Urinary bladder (tissue), 4 donors: Measurements from ENCODE around the gene PSMC3IP. TPM values are rescaled to one million over a fixed set of nuclear protein-coding genes. Genes with fewer than 3 reads are reported as not detected.
"Not testable (repeated sequence)": the region's sequence is repeated elsewhere in the genome, so short reads cannot be mapped to it uniquely, and the experiment has no call there.

Experiments
- DNase-seq: peaks from one replicate; pipeline ENCODE4 v3.0.0-alpha.2; 2015; ENCODE audit errors: extremely low spot score
- H3K27ac ChIP-seq: one replicate; pipeline ENCODE4 v1.5.1; 2013; ENCODE audit warnings: low read depth, mild to moderate bottlenecking, moderate library complexity
- H3K36me3 ChIP-seq: one replicate; pipeline ENCODE4 v1.6.1; 2013; ENCODE audit warnings: mild to moderate bottlenecking, moderate library complexity; ENCODE audit not compliant: insufficient read depth
- H3K4me1 ChIP-seq: one replicate; pipeline ENCODE4 v1.6.1; 2013; ENCODE audit warnings: mild to moderate bottlenecking, moderate library complexity; ENCODE audit not compliant: insufficient read depth
- H3K4me3 ChIP-seq: one replicate; pipeline ENCODE4 v1.5.1; 2013; ENCODE audit warnings: low read depth, low read length
- WGBS: extraction: QIAGEN DNeasy Blood & Tissue Kit; methylation state at CpG from one replicate; pipeline ENCODE4 v1.1.7; 2013; 5-methylcytosine and 5-hydroxymethylcytosine counted together
- polyA plus RNA-seq: library from polyadenylated mRNA; stranded (reverse); fragments of 200-250 nt; gene quantifications from one replicate; pipeline ENCODE4 v1.2.3, GENCODE V29; 2013
- total RNA-seq: library from RNA; depleted of rRNA; stranded (reverse); fragments of >200 nt; gene quantifications from one replicate; pipeline ENCODE4 v1.2.3, GENCODE V29; 2014
- donor health status: healthy with polysubstance abuse.
- donor health status: healthy.

The PSMC3IP gene
- total and polyA plus RNA-seq, 2 donors, result 4.5 to 7.9 TPM

DNA sequence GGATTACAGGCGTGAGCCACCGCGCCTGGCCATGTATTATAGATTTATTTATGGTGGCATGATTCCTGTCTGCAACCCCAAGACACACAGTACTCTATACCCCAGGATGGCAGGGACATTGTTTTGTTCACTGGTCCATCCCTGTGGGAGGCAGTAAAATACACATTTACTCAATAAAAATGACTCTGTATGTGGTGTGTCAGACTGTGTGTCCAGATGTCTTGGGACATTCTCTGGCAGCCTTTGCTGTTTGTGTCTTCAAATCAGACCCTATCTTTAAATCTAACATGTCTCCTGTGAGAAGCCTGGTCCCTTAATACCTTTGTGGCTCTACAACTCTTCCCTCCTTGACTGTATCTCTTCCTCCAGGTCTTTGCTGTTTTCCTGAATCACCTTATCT lies 17.3 kb downstream of the PSMC3IP start:
- H3K36me3 ChIP-seq, result no peaks in the 10 kb centered on the region
- no peak for DNase-seq
- H3K27ac ChIP-seq, result no peak overlapping the region
- H3K4me3 ChIP-seq, result no peak overlapping the region
- peaks cover 2% of the 10 kb centered on the region for H3K4me1 ChIP-seq
- 75% methylated on average over 3 of the region's 3 CpGs for WGBS

DNA sequence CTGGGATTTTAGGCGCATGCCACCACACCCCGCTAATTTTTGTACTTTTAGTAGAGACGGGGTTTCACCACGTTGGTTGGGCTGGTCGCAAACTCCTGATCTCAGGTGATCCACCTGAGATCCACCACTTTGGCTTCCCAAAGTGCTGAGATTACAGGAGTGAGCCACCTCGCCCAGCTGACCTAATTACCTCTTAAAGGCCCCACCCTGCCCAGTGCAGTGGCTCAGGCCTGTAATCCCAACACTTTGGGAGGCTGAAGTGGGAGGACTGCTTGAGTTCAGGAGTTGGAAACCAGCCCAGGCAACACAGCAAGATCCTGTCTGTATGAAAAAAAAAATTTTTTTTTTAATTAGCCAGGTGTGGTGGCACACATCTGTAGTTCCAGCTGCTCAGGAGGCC lies 18.5 kb downstream of the PSMC3IP start:
- WGBS, result 85% methylated on average over 6 of the region's 6 CpGs
- no peak for DNase-seq
- H3K4me3 ChIP-seq, result no peak overlapping the region
- H3K27ac ChIP-seq, result no peak overlapping the region
- peaks cover 2% of the 10 kb centered on the region for H3K4me1 ChIP-seq
- no peaks in the 10 kb centered on the region for H3K36me3 ChIP-seq

DNA sequence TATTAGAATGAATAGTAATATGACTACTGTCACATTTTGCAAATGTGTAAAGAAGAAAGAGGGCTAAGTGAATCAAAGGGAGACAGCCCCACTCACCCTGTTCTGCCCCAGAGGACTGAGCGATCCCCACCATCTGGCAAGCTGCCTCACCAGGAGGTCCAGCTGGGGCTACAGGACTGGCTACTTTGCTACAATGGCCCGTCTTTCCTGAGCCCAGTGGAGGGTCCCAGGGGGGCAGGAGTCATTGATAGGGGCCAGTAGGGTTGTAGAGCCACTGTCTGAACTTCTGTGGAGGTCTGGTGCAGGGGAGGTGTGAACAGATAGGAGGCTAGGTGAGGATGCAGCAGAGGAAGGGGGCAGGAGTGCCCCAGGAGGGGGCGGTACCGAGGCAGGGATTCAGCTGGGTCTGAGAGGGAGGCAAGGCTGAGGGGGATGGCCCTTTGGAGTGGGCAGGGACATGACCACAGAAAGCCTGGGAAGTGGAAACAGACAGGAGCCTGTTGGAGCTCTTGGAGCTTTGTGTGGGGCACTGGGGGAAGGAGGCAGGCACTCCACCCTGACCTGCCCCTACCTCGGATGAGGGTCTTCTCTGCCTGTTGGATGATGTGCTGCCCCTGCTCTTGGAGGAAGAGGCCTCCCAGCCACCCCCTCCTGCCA lies 21.4 kb downstream of the PSMC3IP start:
- not testable (repeated sequence) for DNase-seq

DNA sequence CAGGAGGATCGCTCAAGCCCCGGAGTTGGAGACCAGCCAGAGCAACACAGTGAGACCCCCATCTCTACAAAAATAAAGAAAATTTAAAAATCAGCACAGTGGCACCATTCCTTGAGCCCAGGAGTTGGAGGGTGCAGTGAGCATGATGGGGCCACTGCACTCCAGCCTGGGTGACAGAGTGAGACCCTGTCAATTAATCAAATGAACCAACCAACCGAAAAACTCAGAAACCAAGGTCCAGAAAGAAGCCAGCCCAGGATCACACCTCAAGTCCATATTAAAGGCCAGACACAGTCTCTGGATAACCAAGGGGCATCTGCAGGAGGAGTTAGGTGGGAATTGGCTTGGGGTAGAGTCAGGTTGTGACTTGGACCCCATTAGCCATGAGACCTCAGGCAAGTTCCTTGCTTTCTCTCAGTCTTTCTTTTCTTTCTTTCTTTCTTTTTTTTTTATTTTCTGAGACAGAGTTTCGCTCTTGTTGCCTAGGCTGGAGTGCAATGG lies 22.4 kb downstream of the PSMC3IP start:
- Histone ChIP-seq H3K36me3 (no peaks in the 10 kb centered on the region), H3K4me3 (peak overlapping the region; percentile 51), H3K27ac (peak overlapping the region; percentile 87), H3K4me1 (no peaks in the 10 kb centered on the region)
- 25% methylated on average over 4 of the region's 4 CpGs for WGBS
- no peak for DNase-seq

More for the DNA sequence above, 21.4 kb downstream of the PSMC3IP start:
- not testable (repeated sequence) for H3K4me3 ChIP-seq, H3K27ac ChIP-seq, H3K36me3 ChIP-seq, H3K4me1 ChIP-seq
- WGBS, result 55% methylated on average over 5 of the region's 5 CpGs

DNA sequence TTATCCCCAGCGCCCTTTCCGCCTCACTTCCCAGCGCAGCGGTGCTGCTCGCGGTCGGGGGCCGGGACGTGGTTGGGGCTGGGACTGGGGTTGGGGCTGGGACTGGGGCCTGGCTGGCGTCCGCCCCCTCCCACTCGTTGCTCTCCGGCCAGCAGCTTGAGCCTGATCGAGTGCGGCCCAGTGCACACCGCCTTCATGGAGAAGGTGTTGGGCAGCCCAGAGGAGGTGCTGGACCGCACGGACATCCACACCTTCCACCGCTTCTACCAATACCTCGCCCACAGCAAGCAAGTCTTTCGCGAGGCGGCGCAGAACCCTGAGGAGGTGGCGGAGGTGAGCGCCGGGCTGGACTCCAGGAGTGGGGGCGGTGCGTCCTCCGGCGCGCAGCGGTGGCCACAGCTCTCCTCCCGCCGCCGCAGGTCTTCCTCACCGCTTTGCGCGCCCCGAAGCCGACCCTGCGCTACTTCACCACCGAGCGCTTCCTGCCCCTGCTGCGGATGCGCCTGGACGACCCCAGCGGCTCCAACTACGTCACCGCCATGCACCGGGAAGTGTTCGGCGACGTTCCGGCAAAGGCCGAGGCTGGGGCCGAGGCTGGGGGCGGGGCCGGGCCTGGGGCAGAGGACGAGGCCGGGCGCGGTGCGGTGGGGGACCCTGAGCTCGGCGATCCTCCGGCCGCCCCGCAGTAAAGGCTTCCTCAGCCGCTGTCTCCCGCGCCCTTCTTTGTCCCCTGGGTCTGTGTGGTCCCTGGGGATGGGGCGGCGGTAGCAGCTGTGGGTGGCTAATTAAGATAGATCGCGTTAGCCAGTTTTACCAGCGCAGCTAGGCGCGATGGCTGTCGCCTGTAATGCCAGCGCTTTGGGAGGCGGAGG lies 23.0 kb downstream of the PSMC3IP start:
- DNase-seq, result no peak
- Histone ChIP-seq H3K4me3 (peak overlapping the region; percentile 51), H3K4me1 (no peaks in the 10 kb centered on the region), H3K36me3 (no peaks in the 10 kb centered on the region), H3K27ac (peak overlapping the region; percentile 87)
- WGBS, result under 1% methylated on average over 82 of the region's 82 CpGs

DNA sequence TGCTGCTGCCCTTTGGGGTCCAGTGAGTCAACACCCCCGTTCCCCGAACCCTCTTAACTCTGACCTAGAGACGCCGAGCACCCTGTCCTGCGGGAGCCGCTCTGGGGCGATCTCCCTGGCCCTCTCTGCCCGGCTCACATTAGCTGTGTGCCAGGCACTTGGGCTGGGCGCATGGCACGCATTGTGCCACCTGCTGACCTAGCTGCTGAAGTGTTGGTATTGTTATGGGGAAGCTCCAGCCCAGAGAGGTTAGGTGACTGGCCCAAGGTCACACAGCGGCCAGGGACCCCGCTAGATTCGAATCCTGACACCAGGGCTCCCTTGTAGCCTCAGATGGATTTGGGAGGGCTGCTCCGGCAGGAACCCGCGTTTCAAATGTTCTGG lies 23.7 kb downstream of the PSMC3IP start:
- Histone ChIP-seq H3K4me1 (no peaks in the 10 kb centered on the region), H3K36me3 (no peaks in the 10 kb centered on the region), H3K4me3 (peak overlapping the region; percentile 51), H3K27ac (no peak overlapping the region)
- DNase-seq, result no peak
- WGBS, result 56% methylated on average over 16 of the region's 16 CpGs

DNA sequence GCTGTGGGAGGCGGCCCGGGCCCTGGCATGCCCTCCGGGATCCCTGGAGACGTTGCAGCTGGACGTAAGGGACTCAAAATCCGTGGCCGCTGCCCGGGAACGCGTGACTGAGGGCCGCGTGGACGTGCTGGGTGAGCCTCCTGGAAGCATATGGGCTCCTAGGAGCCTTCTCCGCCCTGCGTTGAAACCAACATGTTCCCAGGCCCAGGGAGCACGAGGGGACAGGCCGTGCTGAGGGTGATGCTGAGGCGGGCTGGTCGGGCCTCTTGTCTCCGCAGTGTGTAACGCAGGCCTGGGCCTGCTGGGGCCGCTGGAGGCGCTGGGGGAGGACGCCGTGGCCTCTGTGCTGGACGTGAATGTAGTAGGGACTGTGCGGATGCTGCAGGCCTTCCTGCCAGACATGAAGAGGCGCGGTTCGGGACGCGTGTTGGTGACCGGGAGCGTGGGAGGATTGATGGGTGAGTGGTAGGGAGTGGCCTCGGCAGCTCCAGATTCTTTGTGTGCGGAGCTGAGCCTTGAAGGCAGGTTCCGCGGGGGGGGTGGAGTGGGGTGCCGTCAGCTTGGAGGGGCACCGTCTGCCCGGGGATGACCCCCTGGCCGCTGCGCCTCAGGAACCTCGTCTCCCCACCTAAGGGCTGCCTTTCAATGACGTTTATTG lies 24.2 kb downstream of the PSMC3IP start:
- WGBS, result 72% methylated on average over 45 of the region's 45 CpGs
- Histone ChIP-seq H3K27ac (no peak overlapping the region), H3K36me3 (no peaks in the 10 kb centered on the region), H3K4me3 (no peak overlapping the region), H3K4me1 (no peaks in the 10 kb centered on the region)
- no peak for DNase-seq

DNA sequence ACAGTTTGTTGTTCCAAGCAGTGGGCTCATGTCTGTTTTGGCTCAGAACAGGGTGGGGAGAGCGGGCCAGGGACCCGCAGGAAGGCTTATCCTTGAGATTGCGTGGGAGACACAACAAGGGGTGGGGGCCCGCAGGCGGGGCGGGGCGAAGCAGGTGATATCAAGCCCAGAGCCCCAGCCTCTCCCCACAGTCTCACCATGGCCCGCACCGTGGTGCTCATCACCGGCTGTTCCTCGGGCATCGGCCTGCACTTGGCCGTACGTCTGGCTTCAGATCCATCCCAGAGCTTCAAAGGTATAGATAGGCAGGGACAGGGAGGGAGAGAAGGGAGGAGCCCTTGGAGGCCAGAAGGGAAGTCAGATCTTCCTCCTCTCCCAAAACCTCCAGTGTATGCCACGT lies 24.8 kb downstream of the PSMC3IP start, which contains the start of gene HSD17B1:
Gene HSD17B1 (plus strand): TSS at position 188 of the 400 bp plus-strand sequence. CDS start 11 bp downstream, at position 199.
- not testable (repeated sequence) for H3K4me3 ChIP-seq, H3K27ac ChIP-seq, H3K4me1 ChIP-seq, DNase-seq, H3K36me3 ChIP-seq
- 92% methylated on average over 15 of the region's 15 CpGs for WGBS

DNA sequence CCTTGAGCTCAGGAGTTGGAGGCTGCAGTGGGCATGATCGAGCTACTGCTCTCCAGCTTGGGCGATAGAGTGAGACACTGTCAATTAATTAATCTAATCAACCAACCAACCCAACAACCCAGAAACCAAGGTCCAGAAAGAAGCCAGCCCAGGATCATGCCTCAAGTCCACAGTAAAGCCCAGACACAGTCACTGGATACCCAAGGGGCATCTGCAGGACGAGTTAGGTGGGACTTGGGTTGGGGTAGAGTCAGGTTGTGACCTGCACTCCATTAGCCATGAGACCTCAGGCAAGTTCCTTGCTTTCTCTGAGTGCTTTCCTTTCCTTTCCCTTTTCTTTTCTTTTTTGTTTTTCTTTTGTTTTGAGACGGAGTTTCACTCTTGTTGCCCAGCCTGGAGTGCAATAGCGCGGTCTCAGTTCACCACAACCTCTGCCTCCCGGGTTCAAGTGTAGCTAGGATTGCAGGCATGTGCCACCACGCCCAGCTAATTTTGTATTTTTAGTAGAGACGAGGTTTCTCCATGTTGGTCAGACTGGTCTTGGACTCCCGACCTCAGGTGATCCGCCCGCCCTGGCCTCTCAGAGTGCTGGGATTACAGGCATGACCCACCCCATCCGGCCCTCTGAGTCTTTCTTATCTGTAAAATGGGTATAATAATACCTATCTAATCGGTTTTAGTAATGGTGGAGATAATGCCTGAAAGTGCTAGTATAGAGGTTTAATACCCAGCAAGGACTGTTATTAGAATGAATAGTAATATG lies 28.4 kb downstream of the PSMC3IP start:
- no peak for DNase-seq
- Histone ChIP-seq H3K27ac (no peak overlapping the region), H3K36me3 (no peaks in the 10 kb centered on the region), H3K4me3 (no peak overlapping the region), H3K4me1 (no peaks in the 10 kb centered on the region)
- 87% methylated on average over 14 of the region's 14 CpGs for WGBS

DNA sequence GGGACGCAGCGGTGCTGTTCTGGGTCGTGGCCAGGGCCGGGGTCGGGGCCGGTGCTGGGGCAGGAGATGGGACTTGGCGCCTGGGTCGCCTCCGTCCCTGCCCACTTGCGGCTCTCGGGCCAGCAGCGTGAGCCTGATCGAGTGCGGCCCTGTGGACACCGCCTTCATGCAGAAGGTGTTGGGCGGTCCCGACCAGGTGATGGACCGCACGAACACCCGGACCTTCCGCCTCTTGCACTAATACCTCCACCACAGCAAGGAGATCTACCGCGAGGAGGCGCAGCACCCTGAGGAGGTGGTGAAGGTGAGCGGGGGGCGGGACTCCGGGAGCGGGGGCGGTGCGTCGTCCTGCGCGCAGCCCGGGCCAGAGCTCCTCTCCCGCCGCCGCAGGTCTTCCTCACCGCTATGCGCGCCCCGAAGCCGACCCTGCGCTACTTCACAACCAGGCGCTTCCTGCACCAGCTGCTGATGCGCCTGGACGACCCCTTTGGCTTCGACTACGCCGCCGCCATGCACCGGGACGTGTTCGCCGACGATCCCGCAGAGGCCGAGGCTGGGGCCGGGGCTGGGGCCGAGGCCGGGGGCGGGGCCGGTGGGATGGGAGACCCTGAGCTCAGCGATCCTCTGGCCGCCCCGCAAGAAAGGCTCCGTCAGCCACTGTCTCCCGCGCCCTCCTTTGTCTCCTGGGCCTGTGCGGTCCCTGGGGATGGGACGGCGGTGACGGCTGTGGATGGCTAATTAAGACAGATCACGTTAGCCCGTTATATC lies 29.3 kb downstream of the PSMC3IP start:
- Histone ChIP-seq H3K36me3 (peaks cover 2% of the 10 kb centered on the region), H3K4me1 (no peaks in the 10 kb centered on the region), H3K4me3 (peak overlapping the region; percentile 39), H3K27ac (no peak overlapping the region)
- 19% methylated on average over 74 of the region's 74 CpGs for WGBS
- DNase-seq, result no peak

DNA sequence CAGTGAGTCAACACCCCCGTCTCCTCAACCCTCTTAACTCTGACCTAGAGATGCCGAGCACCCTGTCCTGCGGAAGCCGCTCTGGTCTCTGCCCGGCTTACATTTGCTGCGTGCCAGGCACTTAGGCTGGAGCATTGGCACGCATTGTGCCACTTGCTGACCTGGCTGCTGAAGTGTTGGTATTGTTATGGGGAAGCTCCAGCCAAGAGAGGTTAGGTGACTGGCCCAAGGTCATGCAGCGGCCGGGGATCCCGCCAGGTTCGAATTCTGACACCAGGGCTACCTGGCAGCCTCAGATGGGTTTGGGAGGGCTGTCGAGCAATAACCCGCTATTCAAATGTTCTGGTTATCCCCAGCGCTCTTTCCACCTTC lies 29.8 kb downstream of the PSMC3IP start:
- H3K27ac ChIP-seq, result no peak overlapping the region
- no peaks in the 10 kb centered on the region for H3K4me1 ChIP-seq
- WGBS, result 89% methylated on average over 14 of the region's 14 CpGs
- H3K36me3 ChIP-seq, result peaks cover 4% of the 10 kb centered on the region
- no peak overlapping the region for H3K4me3 ChIP-seq
- no peak for DNase-seq

DNA sequence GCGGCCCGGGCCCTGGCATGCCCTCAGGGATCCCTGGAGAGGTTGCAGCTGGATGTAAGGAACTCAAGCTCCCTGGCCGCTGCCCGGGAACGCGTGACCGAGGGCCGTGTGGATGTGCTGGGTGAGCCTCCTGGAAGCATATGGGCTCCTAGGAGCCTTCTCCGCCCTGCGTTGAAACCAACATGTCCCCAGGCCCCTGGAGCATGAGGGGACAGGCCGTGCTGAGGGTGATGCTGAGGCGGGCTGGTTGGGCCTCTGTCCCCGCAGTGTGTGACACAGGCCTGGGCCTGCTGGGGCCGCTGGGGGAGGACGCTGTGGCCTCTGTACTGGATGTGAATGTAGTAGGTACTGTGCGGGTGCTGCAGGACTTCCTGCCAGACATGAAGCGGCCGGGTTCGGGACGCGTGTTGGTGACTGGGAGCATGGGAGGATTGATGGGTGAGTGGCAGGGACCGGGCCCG lies 30.5 kb downstream of the PSMC3IP start:
- DNase-seq, result no peak
- H3K4me3 ChIP-seq, result no peak overlapping the region
- H3K27ac ChIP-seq, result no peak overlapping the region
- H3K36me3 ChIP-seq, result peaks cover 4% of the 10 kb centered on the region
- WGBS, result 78% methylated on average over 23 of the region's 23 CpGs
- H3K4me1 ChIP-seq, result no peaks in the 10 kb centered on the region
